ENCODE measurements around the gene KCNQ4. TPM values are rescaled to one million over a fixed set of nuclear protein-coding genes. Genes with fewer than 3 reads are reported as not detected.

KCNQ4 gene
- total RNA-seq, 1 donor from 2014 or later, result 1.5 TPM

- Mint-ChIP-seq H3K27me3 (peaks cover 26% of the 10 kb centered on the region), H3K4me3 (no peak overlapping the region), H3K27ac (no peak overlapping the region), H3K9me3 (no peaks in the 10 kb centered on the region), H3K36me3 (ENCODE audit: low read depth) (no peaks in the 10 kb centered on the region), H3K4me1 (peaks cover 15% of the 10 kb centered on the region)
- DNase-seq, result no peak
- intact Hi-C loops (cut with micrococcal nuclease), result no loop called here
These were observed 75.3 kb downstream of the KCNQ4 start for GRCh38 chr1:40858856-40859416.

- Mint-ChIP-seq H3K27ac (peak overlapping the region; percentile 84), H3K36me3 (ENCODE audit: low read depth) (no peaks in the 10 kb centered on the region), H3K4me1 (peaks cover 15% of the 10 kb centered on the region), H3K9me3 (no peaks in the 10 kb centered on the region), H3K4me3 (peak overlapping the region; percentile 85), H3K27me3 (peaks cover 26% of the 10 kb centered on the region)
- intact Hi-C loops (cut with micrococcal nuclease), result loop anchor here (5.0 to 10.0 kb wide), 3 partner anchors 58 to 193 kb away; partner anchors contain the start of genes CTPS1 and RIMS3
- no peak for DNase-seq
These were observed 77.2 kb downstream of the KCNQ4 start for GRCh38 chr1:40860706-40861223.

- Mint-ChIP-seq H3K9me3 (no peaks in the 10 kb centered on the region), H3K27me3 (peaks cover 26% of the 10 kb centered on the region), H3K36me3 (ENCODE audit: low read depth) (no peaks in the 10 kb centered on the region), H3K27ac (peak overlapping the region; percentile 84), H3K4me3 (peak overlapping the region; percentile 85), H3K4me1 (peaks cover 15% of the 10 kb centered on the region)
- intact Hi-C loops (cut with micrococcal nuclease), result loop anchor here (5.0 to 10.0 kb wide), 3 partner anchors 59 to 194 kb away; partner anchors contain the start of genes CTPS1 and RIMS3
- peak; percentile 81 for DNase-seq
These were observed 77.8 kb downstream of the KCNQ4 start for GRCh38 chr1:40861224-40862003.

GRCh38 chr1:40862008-40862863 is 78.6 kb downstream of the KCNQ4 start, which contains the start of gene CITED4:
Gene CITED4 (minus strand): TSS chr1:40862363. CDS start chr1:40862127, 236 bp downstream.
- Mint-ChIP-seq H3K4me3 (peak within 1 kb of the TSS; percentile 97), H3K4me1 (peaks cover 16% of the 10 kb centered on the region), H3K9me3 (no peaks in the 10 kb centered on the region), H3K27ac (peak within 1 kb of the TSS; percentile 99), H3K36me3 (ENCODE audit: low read depth) (no peaks in the 10 kb centered on the region), H3K27me3 (peaks cover 26% of the 10 kb centered on the region)
- intact Hi-C loops (cut with micrococcal nuclease), result loop anchor here (5.0 to 10.0 kb wide), 3 partner anchors 60 to 195 kb away; partner anchors contain the start of genes CTPS1 and RIMS3
- peak; percentile 99 for DNase-seq

- intact Hi-C loops (cut with micrococcal nuclease), result loop anchor here (10.0 kb wide), 1 partner anchor 107 kb away; the partner anchor contains the start of gene CTPS1
- Mint-ChIP-seq H3K4me1 (peaks cover 25% of the 10 kb centered on the region), H3K4me3 (no peak overlapping the region), H3K27me3 (no peaks in the 10 kb centered on the region), H3K27ac (peak overlapping the region; percentile 52), H3K9me3 (peaks cover 11% of the 10 kb centered on the region), H3K36me3 (ENCODE audit: low read depth) (no peaks in the 10 kb centered on the region)
- DNase-seq, result peak; percentile 71
These were observed 84.6 kb downstream of the KCNQ4 start for GRCh38 chr1:40868051-40868723.

- H3K4me3 Mint-ChIP-seq, result no peak overlapping the region
- intact Hi-C loops (cut with micrococcal nuclease), result no loop called here
- H3K4me1 Mint-ChIP-seq, result peaks cover 36% of the 10 kb centered on the region
- no peak for DNase-seq
- H3K27ac Mint-ChIP-seq, result no peak overlapping the region
- no peaks in the 10 kb centered on the region for H3K27me3 Mint-ChIP-seq
- H3K36me3 Mint-ChIP-seq (ENCODE audit: low read depth), result no peaks in the 10 kb centered on the region
- peaks cover 11% of the 10 kb centered on the region for H3K9me3 Mint-ChIP-seq
These were observed 86.6 kb downstream of the KCNQ4 start for GRCh38 chr1:40870135-40870728.

GRCh38 chr1:40872276-40872675 is 88.7 kb downstream of the KCNQ4 start:
- Mint-ChIP-seq H3K27me3 (no peaks in the 10 kb centered on the region), H3K36me3 (ENCODE audit: low read depth) (peaks cover 13% of the 10 kb centered on the region), H3K27ac (no peak overlapping the region), H3K4me1 (peaks cover 50% of the 10 kb centered on the region), H3K4me3 (no peak overlapping the region), H3K9me3 (peaks cover 19% of the 10 kb centered on the region)
- intact Hi-C loops (cut with micrococcal nuclease), result no loop called here
- DNase-seq, result no peak

- peak overlapping the region; percentile 1 for H3K4me3 Mint-ChIP-seq
- no peak for DNase-seq
- intact Hi-C loops (cut with micrococcal nuclease), result no loop called here
- peaks cover 14% of the 10 kb centered on the region for H3K36me3 Mint-ChIP-seq (ENCODE audit: low read depth)
- peaks cover 19% of the 10 kb centered on the region for H3K9me3 Mint-ChIP-seq
- peaks cover 49% of the 10 kb centered on the region for H3K4me1 Mint-ChIP-seq
- H3K27ac Mint-ChIP-seq, result peak overlapping the region; percentile 1
- no peaks in the 10 kb centered on the region for H3K27me3 Mint-ChIP-seq
These were observed 90.4 kb downstream of the KCNQ4 start for GRCh38 chr1:40873863-40874472.

GRCh38 chr1:40876436-40876761 is 92.8 kb downstream of the KCNQ4 start:
- intact Hi-C loops (cut with micrococcal nuclease), result no loop called here
- H3K4me3 Mint-ChIP-seq, result no peak overlapping the region
- no peak for DNase-seq
- H3K36me3 Mint-ChIP-seq (ENCODE audit: low read depth), result peaks cover 14% of the 10 kb centered on the region
- H3K9me3 Mint-ChIP-seq, result peaks cover 10% of the 10 kb centered on the region
- no peak overlapping the region for H3K27ac Mint-ChIP-seq
- peaks cover 44% of the 10 kb centered on the region for H3K4me1 Mint-ChIP-seq
- no peaks in the 10 kb centered on the region for H3K27me3 Mint-ChIP-seq

- H3K27me3 Mint-ChIP-seq, result peaks cover 2% of the 10 kb centered on the region
- no peak for DNase-seq
- peak overlapping the region; percentile 68 for H3K27ac Mint-ChIP-seq
- peaks cover 44% of the 10 kb centered on the region for H3K4me1 Mint-ChIP-seq
- H3K9me3 Mint-ChIP-seq, result peaks cover 9% of the 10 kb centered on the region
- no peak overlapping the region for H3K4me3 Mint-ChIP-seq
- intact Hi-C loops (cut with micrococcal nuclease), result no loop called here
- H3K36me3 Mint-ChIP-seq (ENCODE audit: low read depth), result peaks cover 14% of the 10 kb centered on the region
These were observed 93.3 kb downstream of the KCNQ4 start for GRCh38 chr1:40876891-40877290.

GRCh38 chr1:40877698-40878097 is 94.1 kb downstream of the KCNQ4 start:
- Mint-ChIP-seq H3K27ac (peak overlapping the region; percentile 68), H3K4me3 (no peak overlapping the region), H3K9me3 (peaks cover 9% of the 10 kb centered on the region), H3K27me3 (peaks cover 6% of the 10 kb centered on the region), H3K4me1 (peaks cover 40% of the 10 kb centered on the region), H3K36me3 (ENCODE audit: low read depth) (peaks cover 14% of the 10 kb centered on the region)
- no peak for DNase-seq
- intact Hi-C loops (cut with micrococcal nuclease), result no loop called here

- Mint-ChIP-seq H3K9me3 (peaks cover 9% of the 10 kb centered on the region), H3K4me1 (peaks cover 34% of the 10 kb centered on the region), H3K27me3 (peaks cover 14% of the 10 kb centered on the region), H3K36me3 (ENCODE audit: low read depth) (peaks cover 14% of the 10 kb centered on the region), H3K4me3 (no peak overlapping the region), H3K27ac (no peak overlapping the region)
- DNase-seq, result no peak
- intact Hi-C loops (cut with micrococcal nuclease), result no loop called here
These were observed 95.3 kb downstream of the KCNQ4 start for GRCh38 chr1:40878906-40879305.

Measured in activated CD4-positive, alpha-beta T cell treated with anti-CD3 and anti-CD28 coated beads, Interleukin-2, amount 10 ng/mL, durations not matched to agents 24 days and 14 days (primary cell).